GM13977 (cell line): Measurements from ENCODE around the gene SSH2.

ENCODE experiments used
- DNase-seq: peaks from one replicate; pipeline ENCODE4 v3.0.0; 2012; ENCODE audit warnings: low spot score
- CTCF ChIP-seq: IDR thresholded peaks from 2 replicates; pipeline ENCODE4 v1.5.1; 2012; ENCODE audit warnings: mild to moderate bottlenecking, control low read depth; ENCODE audit not compliant: insufficient read depth; ENCODE audit errors: extremely low read depth, missing control alignments
- in situ Hi-C: fragments of 300-500 bp; cut with MboI; formaldehyde crosslinking; loops from one replicate; pipeline ENCODE4 v1.12.0; 2022; ENCODE audit warnings: low sequenced_read_pairs, low pct_unique_long_range_greater_than_20kb, mixed read lengths, inconsistent platforms; ENCODE audit not compliant: unreplicated experiment

SSH2 gene

DNA sequence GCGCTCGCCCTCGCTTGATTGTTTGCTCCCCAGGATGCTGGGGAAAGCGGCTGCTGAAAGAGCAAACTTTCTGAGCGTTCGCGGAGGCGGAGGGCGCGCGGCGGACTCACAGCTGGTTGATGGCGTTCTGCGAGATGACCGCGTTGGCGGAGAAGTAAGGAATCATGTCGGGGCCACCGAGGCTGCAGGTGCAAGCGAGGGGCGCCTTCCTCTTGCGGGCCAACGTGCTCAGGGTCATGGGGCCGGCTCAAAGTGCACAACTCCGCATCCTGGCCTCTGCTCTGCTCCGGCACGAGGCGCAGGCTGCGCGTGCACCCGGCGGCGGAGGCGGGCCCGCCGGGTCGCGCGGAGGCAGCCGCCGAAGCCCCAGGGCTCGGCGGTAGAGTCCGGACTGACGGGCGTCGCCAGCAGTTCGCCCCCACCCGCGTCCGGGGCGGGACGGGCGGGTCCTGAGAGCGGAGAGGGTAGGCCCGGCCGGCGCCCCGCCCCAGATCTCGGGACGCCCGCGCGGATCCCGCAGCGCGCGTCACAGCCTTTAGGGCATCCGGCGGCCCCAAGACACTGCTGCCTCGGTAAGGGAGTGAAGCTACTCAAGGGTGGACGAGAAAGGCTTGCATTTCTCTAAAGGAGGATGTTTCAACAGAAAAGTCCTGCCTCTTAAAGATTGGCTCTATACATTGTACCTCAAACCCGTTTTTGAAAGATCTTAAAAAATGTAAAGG is 168.8 kb downstream of the SSH2 start:
- peak; percentile 93 for DNase-seq
- in situ Hi-C loops: no loop called here
- TF ChIP-seq CTCF: peak; percentile 13

GRCh38 chr17:29760279-29761039 is 169.6 kb downstream of the SSH2 start:
- no peak for TF ChIP-seq CTCF
- peak; percentile 51 for DNase-seq
- in situ Hi-C loops: no loop called here

- in situ Hi-C loops: no loop called here
- no peak for DNase-seq
- no peak for TF ChIP-seq CTCF
Measured at GRCh38 chr17:29758255-29758654, 171.8 kb downstream of the SSH2 start.

GRCh38 chr17:29757788-29758187 is 172.2 kb downstream of the SSH2 start:
- no peak for DNase-seq
- in situ Hi-C loops: no loop called here
- TF ChIP-seq CTCF: no peak

DNA sequence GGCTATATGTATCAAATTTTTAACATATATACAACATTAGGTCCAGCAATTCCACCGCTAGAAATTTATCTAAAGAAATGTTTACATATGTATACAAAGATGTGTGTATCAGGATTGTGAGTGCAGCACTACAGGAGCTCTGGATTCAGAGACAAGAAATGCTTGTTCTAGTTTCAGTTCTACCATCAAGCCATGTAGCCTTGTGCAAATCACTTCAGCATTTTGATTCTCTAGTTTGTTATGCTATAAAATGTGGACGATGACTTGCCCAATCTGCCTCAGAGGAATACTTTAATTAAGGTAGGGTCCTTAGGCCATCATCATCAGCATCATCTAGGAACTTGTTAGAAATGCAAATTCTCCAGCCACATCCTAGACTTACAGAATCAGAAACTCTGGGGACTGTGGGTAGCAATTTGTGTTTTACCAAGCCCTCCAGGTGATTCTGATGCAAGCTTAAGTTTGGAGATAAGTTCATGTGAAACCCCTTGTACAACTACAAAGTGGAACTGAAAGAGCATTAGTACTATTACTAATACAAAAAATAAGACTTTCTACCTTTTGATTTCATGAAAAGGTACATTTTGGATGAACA is 176.1 kb downstream of the SSH2 start:
- in situ Hi-C loops: no loop called here
- DNase-seq: no peak
- TF ChIP-seq CTCF: no peak

DNA sequence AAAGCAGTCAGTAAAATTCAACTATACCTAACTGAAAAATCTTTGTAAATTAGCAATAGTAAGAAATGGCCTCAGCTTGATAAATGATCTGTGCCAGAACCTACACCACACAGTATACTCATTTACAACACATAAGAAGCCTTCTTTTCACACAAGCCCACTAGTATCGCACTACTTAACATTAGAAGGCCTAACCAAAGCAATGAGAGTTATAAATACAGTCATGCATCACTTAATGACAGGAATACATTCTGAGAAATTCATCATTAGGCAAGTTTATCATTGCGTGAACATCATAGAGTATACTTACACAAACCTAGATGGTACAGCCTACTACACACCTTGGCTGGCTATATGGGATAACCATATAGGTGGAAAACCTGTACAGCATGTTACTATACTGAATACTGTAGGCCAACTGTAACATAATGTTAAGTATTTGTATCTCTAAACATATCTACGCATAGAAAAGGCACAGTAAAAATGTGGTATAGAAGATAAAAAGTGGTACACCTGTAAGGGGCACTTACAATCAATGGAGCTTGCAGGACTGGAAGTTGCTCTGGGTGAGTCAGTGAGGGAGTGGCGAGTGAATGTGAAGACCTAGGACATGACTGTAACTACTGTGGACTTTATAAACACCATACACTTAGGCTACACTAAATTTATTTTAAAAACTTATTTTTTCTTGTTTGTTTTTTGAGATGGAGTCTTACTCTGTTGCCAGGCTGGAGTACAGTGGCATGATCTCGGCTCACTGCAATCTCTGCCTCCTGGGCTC is 180.8 kb downstream of the SSH2 start:
- no peak for TF ChIP-seq CTCF

More for the DNA sequence above, 180.8 kb downstream of the SSH2 start:
- in situ Hi-C loops: no loop called here
- no peak for DNase-seq
